ENCODE results near the gene KDM7A. TPM values are rescaled to one million over a fixed set of nuclear protein-coding genes. Genes with fewer than 3 reads are reported as not detected.

Gene KDM7A
- total RNA-seq, 2 donors from 2014 or later, result 28.1 to 39.2 TPM

DNA sequence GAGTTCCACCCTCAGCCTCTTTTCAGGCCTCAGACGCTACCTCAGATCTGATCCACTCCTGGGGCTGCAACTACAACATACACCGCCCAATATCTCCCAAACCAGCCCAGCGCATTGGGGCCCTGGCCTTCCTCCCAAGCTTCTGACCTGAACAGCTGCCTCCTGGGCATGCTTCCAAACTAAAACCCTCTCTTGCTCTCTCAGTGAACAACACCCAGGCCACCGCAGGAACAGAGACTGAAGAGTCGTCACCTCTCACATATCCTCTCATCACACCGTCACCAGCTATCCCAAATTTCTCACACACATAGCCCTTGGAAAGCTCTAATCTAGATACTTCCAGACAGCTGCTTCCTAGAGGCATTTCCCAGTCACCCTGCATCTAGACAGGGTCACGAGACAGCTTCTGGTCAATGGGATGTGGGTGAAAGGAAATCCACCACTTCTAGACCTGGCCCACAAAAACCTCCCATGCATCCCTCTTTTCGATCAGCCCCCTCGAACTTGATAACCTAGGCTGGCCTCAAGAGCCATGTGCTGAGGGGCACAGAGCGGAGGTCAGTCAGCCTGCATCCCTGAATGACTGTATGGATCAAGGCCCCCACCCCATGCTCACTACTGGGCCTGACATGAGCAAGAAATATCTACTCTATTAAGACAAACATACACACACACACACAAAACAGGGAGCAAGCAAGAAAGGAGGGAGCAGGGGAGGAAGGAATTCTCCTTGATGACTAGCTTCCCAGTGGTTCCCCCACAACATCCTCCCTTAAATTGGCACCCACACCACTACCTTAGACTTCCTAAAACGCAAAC lies 115.8 kb downstream of the KDM7A start:
- peak overlapping the region; percentile 10 for H3K27ac Mint-ChIP-seq
- H3K36me3 Mint-ChIP-seq (ENCODE audit: insufficient read depth in 2 of 2), result peaks cover 0 to 17% of the 10 kb centered on the region in 2 donors
- no peaks in the 10 kb centered on the region for H3K27me3 Mint-ChIP-seq (ENCODE audit: low read depth)
- ATAC-seq (replicated peaks in 1 of 2) (no peak), DNase-seq (no peak)
- H3K4me3 Mint-ChIP-seq, result peak overlapping the region; percentile 88 to 93
- H3K9me3 Mint-ChIP-seq, result peaks cover 0 to 2% of the 10 kb centered on the region in 2 donors
- H3K4me1 Mint-ChIP-seq (ENCODE audit: low read depth), result peaks cover 55% of the 10 kb centered on the region

DNA sequence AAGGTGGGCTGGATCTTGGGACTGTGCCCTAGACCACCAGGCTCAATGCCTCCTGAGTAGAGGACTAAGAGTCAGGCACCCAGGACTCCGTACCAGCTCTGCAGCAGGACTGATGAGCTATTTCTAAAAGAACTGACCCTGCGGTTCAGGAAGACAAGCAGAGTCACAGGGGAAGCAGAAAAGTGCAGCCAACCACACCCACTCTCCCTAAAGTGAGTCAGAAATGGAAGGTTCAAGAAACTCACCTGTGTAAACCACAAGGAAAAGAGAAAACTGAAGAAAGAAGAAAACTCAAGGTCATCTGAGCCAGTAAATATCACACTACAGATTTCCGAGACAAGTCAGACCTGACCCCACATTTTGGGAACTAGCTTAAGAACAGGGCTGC lies 116.5 kb downstream of the KDM7A start:
- H3K27ac Mint-ChIP-seq, result no peak overlapping the region
- DNase-seq (peak in 1 of 2 donors; percentile 13), ATAC-seq (replicated peaks in 1 of 2) (no peak)
- H3K27me3 Mint-ChIP-seq (ENCODE audit: low read depth), result no peaks in the 10 kb centered on the region
- H3K36me3 Mint-ChIP-seq (ENCODE audit: insufficient read depth in 2 of 2), result peaks cover 0 to 13% of the 10 kb centered on the region in 2 donors
- peak overlapping the region; percentile 88 to 93 for H3K4me3 Mint-ChIP-seq
- H3K4me1 Mint-ChIP-seq (ENCODE audit: low read depth), result peaks cover 60% of the 10 kb centered on the region
- peaks cover 0 to 2% of the 10 kb centered on the region in 2 donors for H3K9me3 Mint-ChIP-seq

DNA sequence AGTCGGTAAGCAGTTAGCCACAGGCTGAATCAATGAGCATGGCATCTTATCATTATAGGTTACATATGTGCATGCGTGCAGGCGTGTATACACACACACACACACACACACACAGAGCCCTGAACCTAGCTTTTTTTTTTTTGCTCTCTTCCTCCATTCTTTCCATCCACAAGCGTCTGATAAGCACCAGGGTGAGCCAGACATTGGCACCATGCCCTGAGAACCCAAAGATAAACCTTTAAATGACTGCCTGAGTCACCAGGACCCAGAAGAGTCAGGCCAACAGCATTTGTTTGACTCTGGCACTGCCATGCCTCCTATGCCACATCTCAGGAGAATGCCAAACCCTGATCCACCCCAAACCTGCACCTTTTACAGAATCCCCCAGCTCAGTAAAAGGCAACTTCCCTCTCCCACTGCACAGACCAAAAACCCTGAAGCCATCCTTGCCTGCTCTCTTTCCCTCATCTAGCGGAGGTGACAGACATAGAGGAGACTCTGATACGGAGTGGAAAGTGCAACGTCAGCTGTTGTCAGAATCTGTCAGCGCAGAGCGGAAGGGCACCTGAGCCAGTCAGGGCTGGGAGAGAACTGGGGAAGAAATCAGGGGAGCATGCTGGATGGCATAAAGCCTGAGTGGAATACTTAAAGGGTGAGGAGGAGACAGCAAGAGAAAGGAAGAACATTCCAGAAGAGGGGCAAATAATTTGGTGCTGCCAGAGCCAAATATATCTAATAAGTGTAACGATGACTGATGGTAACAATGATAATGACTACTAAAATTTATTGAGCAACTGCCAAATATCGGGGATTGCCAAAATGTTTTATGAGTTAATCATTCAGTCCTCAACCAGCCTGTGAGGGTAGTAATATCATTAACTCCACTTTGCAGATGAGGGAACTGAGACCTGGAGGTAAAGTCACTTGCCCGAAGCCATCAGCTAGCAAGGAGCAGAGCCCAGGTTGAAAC lies 117.2 kb downstream of the KDM7A start:
- Mint-ChIP-seq H3K27me3 (ENCODE audit: low read depth) (no peaks in the 10 kb centered on the region), H3K36me3 (ENCODE audit: insufficient read depth in 2 of 2) (peaks cover 0 to 13% of the 10 kb centered on the region in 2 donors), H3K9me3 (peaks cover 0 to 2% of the 10 kb centered on the region in 2 donors), H3K27ac (peak overlapping the region; percentile 56), H3K4me1 (ENCODE audit: low read depth) (peaks cover 66% of the 10 kb centered on the region), H3K4me3 (peak overlapping the region; percentile 88 to 93)
- DNase-seq (peak; percentile 46 to 61), ATAC-seq (replicated peaks in 1 of 2) (peak; percentile 23 to 28)

GRCh38 chr7:140058517-140058916 lies 118.3 kb downstream of the KDM7A start:
- ATAC-seq (replicated peaks in 1 of 2) (no peak), DNase-seq (no peak)
- Mint-ChIP-seq H3K4me1 (ENCODE audit: low read depth) (peaks cover 71% of the 10 kb centered on the region), H3K36me3 (ENCODE audit: insufficient read depth in 2 of 2) (peaks cover 0 to 13% of the 10 kb centered on the region in 2 donors), H3K4me3 (peak overlapping the region; percentile 22 to 29), H3K9me3 (peaks cover 0 to 2% of the 10 kb centered on the region in 2 donors), H3K27me3 (ENCODE audit: low read depth) (no peaks in the 10 kb centered on the region), H3K27ac (no peak overlapping the region)

DNA sequence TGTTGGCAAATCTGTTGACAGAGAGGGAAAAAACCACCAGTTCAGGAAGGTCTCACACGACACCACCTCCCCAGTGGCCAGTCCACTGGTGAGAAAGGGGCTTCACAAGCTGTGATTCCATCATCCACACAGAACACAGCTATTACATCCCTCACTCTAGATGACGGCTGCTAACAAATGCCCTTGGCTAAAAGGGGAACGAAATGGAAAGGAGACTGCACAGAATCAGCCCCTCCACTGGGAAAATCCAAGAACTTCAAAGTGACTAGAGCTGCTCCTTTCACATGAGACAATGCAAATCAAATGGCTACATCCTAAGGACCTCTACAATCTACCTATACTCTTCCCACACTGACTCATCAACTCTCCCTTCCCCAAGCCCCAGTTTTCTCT lies 119.6 kb downstream of the KDM7A start:
- DNase-seq (no peak), ATAC-seq (replicated peaks in 1 of 2) (no peak)
- H3K27ac Mint-ChIP-seq, result no peak overlapping the region
- H3K4me3 Mint-ChIP-seq, result no peak overlapping the region
- H3K27me3 Mint-ChIP-seq (ENCODE audit: low read depth), result no peaks in the 10 kb centered on the region
- peaks cover 0 to 2% of the 10 kb centered on the region in 2 donors for H3K9me3 Mint-ChIP-seq
- H3K4me1 Mint-ChIP-seq (ENCODE audit: low read depth), result peaks cover 74% of the 10 kb centered on the region
- H3K36me3 Mint-ChIP-seq (ENCODE audit: insufficient read depth in 2 of 2), result peaks cover 0 to 16% of the 10 kb centered on the region in 2 donors

- no peak for ATAC-seq (replicated peaks in 1 of 2)
- Mint-ChIP-seq H3K27ac (no peak overlapping the region), H3K4me1 (ENCODE audit: low read depth) (peaks cover 70% of the 10 kb centered on the region)
Observed at GRCh38 chr7:140056431-140057142, 120.2 kb downstream of the KDM7A start.

GRCh38 chr7:140055833-140056232 lies 121.0 kb downstream of the KDM7A start:
- Mint-ChIP-seq H3K36me3 (ENCODE audit: insufficient read depth in 2 of 2) (peaks cover 0 to 9% of the 10 kb centered on the region in 2 donors), H3K4me3 (no peak overlapping the region), H3K4me1 (ENCODE audit: low read depth) (peaks cover 62% of the 10 kb centered on the region), H3K27ac (no peak overlapping the region), H3K9me3 (no peaks in the 10 kb centered on the region), H3K27me3 (ENCODE audit: low read depth) (no peaks in the 10 kb centered on the region)
- no peak for ATAC-seq (replicated peaks in 1 of 2)
- no peak for DNase-seq

More at GRCh38 chr7:140056431-140057142, 120.2 kb downstream of the KDM7A start:
- Mint-ChIP-seq H3K4me3 (no peak overlapping the region), H3K9me3 (peaks cover 0 to 2% of the 10 kb centered on the region in 2 donors), H3K27me3 (ENCODE audit: low read depth) (no peaks in the 10 kb centered on the region), H3K36me3 (ENCODE audit: insufficient read depth in 2 of 2) (peaks cover 0 to 15% of the 10 kb centered on the region in 2 donors)
- DNase-seq, result no peak

DNA sequence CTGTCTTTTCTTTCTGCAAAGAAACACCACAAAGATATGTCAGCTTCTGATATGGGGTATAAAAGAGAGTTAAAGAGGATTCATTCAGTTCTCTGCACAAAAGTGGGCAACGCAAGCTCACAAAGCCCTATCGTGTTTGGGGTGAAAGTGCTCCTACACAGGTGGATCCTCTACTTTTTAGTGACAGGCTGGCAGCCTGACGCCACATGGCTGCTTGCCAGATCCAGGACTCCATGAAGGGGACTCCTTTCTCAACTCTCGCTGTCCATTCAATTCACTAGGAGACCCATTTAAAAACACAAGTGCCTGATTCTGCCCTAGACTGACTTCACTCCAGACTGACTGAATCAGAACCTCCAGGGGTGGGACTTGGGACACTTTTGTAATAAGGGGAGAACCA lies 122.0 kb downstream of the KDM7A start:
- ATAC-seq (replicated peaks in 1 of 2) (no peak), DNase-seq (no peak)
- H3K27me3 Mint-ChIP-seq (ENCODE audit: low read depth), result no peaks in the 10 kb centered on the region
- peaks cover 54% of the 10 kb centered on the region for H3K4me1 Mint-ChIP-seq (ENCODE audit: low read depth)
- no peaks in the 10 kb centered on the region for H3K9me3 Mint-ChIP-seq
- H3K27ac Mint-ChIP-seq, result no peak overlapping the region
- H3K36me3 Mint-ChIP-seq (ENCODE audit: insufficient read depth in 2 of 2), result peaks cover 0 to 8% of the 10 kb centered on the region in 2 donors
- no peak overlapping the region for H3K4me3 Mint-ChIP-seq

DNA sequence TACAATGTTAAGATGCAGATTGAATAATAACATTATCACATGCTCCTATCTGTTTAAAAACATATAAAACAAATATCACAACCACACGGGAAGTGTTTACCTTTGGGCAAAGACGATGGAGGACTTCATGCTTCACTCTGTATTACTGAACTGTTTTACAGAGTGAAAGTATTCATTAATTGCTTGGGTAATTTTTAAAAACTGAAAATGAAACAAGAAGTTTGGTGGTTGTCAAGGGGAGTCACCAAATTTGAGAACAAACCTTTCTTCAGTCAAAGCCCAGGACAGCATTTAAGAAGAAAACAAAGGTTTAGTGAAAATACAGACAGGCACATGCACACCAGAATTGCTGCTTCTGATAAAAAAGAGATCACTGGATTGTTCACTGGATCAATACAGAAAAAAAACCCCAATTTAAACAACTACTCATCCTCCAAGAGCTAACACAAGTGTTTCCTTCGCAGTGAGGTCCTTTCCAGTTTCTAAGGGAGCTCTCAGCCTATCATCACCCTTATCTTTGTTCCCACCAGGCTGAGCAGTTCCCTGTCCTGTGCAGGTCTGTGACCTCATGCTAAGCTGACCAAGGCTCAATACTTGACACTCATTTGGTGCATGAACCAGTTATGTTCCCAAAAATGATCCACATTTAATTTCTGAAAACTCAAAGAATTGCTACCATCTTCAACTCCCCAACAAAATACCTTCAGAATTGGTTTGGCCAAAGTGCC lies 122.8 kb downstream of the KDM7A start:
- DNase-seq (no peak), ATAC-seq (replicated peaks in 1 of 2) (no peak)
- Mint-ChIP-seq H3K36me3 (ENCODE audit: insufficient read depth in 2 of 2) (peaks cover 0 to 8% of the 10 kb centered on the region in 2 donors), H3K27me3 (ENCODE audit: low read depth) (no peaks in the 10 kb centered on the region), H3K4me1 (ENCODE audit: low read depth) (peaks cover 50% of the 10 kb centered on the region), H3K4me3 (peak overlapping the region in 1 of 2 donors; percentile 29), H3K27ac (peak overlapping the region; percentile 65), H3K9me3 (no peaks in the 10 kb centered on the region)

DNA sequence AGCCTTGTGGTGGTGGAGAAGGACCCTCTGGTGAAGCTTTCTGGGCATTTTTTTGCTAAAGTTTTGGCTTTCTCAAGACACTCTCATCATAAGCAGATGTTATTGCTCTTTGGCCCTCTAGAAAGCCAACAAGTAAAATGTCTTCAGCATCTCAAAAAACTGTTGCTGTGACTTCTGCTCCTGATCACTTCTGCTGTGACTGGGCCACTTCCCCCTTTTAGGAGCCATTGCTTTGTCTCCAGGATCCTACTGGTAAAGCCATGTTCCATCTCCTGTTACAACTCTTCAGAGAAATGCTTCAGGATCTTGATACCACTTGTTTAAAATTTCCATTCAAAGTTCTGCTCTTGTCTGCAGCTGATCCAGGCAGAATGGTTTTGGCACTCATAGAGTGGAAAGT lies 125.0 kb downstream of the KDM7A start:
- peaks cover 37% of the 10 kb centered on the region for H3K4me1 Mint-ChIP-seq (ENCODE audit: low read depth)
- peaks cover 0 to 6% of the 10 kb centered on the region in 2 donors for H3K36me3 Mint-ChIP-seq (ENCODE audit: insufficient read depth in 2 of 2)

GRCh38 chr7:140050100-140050499 lies 126.7 kb downstream of the KDM7A start:
- ATAC-seq (replicated peaks in 1 of 2), result no peak
- H3K36me3 Mint-ChIP-seq (ENCODE audit: insufficient read depth in 2 of 2), result peaks cover 0 to 3% of the 10 kb centered on the region in 2 donors
- H3K4me3 Mint-ChIP-seq, result no peak overlapping the region
- no peaks in the 10 kb centered on the region for H3K9me3 Mint-ChIP-seq
- H3K27me3 Mint-ChIP-seq (ENCODE audit: low read depth), result no peaks in the 10 kb centered on the region
- H3K4me1 Mint-ChIP-seq (ENCODE audit: low read depth), result peaks cover 27% of the 10 kb centered on the region
- DNase-seq, result no peak
- H3K27ac Mint-ChIP-seq, result peak overlapping the region; percentile 61

More for the DNA sequence above, 125.0 kb downstream of the KDM7A start:
- no peak overlapping the region for H3K4me3 Mint-ChIP-seq
- DNase-seq, result no peak
- no peaks in the 10 kb centered on the region for H3K27me3 Mint-ChIP-seq (ENCODE audit: low read depth)
- no peak for ATAC-seq (replicated peaks in 1 of 2)
- no peak overlapping the region for H3K27ac Mint-ChIP-seq
- H3K9me3 Mint-ChIP-seq, result no peaks in the 10 kb centered on the region

Measured in activated T-cell treated with anti-CD3 and anti-CD28 coated beads, Interleukin-2, amount 50 U/mL, for 72 hours (primary cell).